ENCODE results near the gene GPATCH8. TPM values are rescaled to one million over a fixed set of nuclear protein-coding genes. Genes with fewer than 3 reads are reported as not detected.
"Not testable (repeated sequence)": the region's sequence is repeated elsewhere in the genome, so short reads cannot be mapped to it uniquely, and the experiment has no call there.

The GPATCH8 gene
- total RNA-seq, 2 experiments from 2014 or later, result 56.8 to 57.6 TPM

DNA sequence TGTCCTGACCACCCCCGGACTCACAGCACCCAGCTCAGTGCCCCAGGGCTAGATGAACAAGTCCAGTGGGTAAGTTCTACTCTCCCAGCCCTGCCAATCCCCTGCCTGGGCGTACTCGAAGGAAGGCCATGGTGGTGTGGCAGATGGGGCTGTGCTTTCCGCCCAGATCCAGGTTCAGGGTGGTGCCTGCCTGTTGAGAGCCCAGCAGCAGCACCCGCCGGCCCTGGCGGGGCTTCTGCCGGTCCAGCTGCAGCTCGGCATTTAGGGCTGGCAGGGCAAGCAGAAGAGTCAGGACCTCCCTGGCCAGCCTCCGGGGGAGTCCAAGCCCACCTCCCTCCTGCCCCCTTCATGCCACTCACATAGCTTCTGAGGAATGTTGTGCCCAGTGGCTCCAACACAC is 123.3 kb downstream of the GPATCH8 start:
- POLR2A ChIA-PET, result no interaction called here
- Mint-ChIP-seq H3K27ac (no peak overlapping the region), H3K4me3 (no peak overlapping the region), H3K9me3 (no peaks in the 10 kb centered on the region), H3K27me3 (peaks cover 14% of the 10 kb centered on the region), H3K36me3 (no peaks in the 10 kb centered on the region), H3K4me1 (peaks cover 3% of the 10 kb centered on the region)
- no peak for ATAC-seq (ENCODE audit: low read depth)
- DNase-seq, result no peak

DNA sequence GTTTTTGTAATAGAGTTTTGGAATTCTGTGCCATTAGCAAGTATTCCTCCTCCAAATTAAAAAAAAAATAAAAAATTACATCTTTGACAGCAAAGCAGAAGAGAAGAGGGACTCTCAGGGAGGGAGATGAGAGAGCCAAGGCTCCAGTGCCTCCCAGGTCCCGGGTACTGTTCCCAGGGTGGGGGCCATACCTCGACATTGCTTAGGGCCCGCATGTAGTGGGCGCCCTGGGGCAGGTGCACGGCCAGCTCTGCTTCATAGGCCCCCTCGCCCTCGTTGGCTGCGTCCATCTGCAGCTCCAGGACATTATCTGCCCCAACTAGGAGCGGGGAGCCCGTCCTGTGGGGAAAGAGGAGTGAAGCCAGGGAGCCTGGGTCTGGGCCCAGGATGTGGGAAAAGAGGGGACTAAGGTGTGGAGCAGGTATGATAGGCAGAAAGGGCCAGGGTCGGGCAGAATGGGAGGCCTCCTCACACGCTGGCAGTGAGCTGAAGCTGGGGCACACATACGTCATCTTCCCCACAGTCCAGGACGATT is 125.0 kb downstream of the GPATCH8 start:
- H3K4me1 Mint-ChIP-seq, result no peaks in the 10 kb centered on the region
- no peaks in the 10 kb centered on the region for H3K36me3 Mint-ChIP-seq
- H3K27me3 Mint-ChIP-seq, result peaks cover 6% of the 10 kb centered on the region
- no peak overlapping the region for H3K27ac Mint-ChIP-seq
- no peaks in the 10 kb centered on the region for H3K9me3 Mint-ChIP-seq
- no peak for DNase-seq
- H3K4me3 Mint-ChIP-seq, result no peak overlapping the region
- ATAC-seq (ENCODE audit: low read depth), result no peak
- POLR2A ChIA-PET, result no interaction called here

DNA sequence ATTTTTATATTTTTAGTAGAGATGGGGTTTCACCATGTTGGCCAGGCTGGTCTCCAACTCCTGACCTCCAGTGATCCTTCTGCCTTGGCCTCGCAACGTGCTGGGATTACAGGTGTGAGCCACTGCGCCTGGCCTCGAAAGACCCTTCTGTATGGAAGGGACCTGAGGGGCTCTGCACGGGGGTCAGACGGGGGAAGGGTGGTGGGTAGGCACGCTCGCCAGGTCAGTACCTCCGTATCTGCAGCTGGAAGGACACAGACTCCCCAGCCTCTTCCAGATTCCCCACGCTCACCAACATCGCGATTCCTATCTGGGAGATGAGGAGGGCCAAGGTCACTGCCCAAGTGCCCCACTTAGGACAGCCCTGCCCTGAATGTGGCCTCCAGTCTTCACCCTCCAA is 126.4 kb downstream of the GPATCH8 start:
- Mint-ChIP-seq H3K27ac (no peak overlapping the region), H3K4me1 (no peaks in the 10 kb centered on the region), H3K4me3 (no peak overlapping the region), H3K36me3 (no peaks in the 10 kb centered on the region), H3K9me3 (no peaks in the 10 kb centered on the region), H3K27me3 (peaks cover 6% of the 10 kb centered on the region)
- ATAC-seq (ENCODE audit: low read depth), result no peak
- POLR2A ChIA-PET, result no interaction called here
- DNase-seq, result no peak

DNA sequence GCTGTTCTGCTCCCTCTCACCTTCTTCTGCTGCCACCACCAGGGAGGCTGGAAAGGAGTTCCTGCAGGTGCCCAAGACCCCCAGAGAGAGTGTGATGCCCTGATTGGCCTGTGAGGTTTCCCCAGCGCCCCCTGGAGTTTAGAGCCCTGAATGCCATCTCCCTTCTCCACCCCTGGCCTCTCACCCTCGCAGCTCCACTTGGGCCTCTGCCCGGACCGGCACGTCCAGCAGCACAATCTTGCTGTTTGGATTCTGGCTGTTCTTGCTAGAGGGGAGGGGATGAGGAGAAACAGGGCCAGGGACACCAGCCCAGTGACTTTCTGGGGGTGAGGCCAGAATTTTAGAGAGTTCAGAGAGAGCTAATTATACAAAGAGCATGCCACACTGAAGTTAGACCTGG is 127.1 kb downstream of the GPATCH8 start:
- POLR2A ChIA-PET, result no interaction called here
- DNase-seq, result no peak
- no peaks in the 10 kb centered on the region for H3K9me3 Mint-ChIP-seq

DNA sequence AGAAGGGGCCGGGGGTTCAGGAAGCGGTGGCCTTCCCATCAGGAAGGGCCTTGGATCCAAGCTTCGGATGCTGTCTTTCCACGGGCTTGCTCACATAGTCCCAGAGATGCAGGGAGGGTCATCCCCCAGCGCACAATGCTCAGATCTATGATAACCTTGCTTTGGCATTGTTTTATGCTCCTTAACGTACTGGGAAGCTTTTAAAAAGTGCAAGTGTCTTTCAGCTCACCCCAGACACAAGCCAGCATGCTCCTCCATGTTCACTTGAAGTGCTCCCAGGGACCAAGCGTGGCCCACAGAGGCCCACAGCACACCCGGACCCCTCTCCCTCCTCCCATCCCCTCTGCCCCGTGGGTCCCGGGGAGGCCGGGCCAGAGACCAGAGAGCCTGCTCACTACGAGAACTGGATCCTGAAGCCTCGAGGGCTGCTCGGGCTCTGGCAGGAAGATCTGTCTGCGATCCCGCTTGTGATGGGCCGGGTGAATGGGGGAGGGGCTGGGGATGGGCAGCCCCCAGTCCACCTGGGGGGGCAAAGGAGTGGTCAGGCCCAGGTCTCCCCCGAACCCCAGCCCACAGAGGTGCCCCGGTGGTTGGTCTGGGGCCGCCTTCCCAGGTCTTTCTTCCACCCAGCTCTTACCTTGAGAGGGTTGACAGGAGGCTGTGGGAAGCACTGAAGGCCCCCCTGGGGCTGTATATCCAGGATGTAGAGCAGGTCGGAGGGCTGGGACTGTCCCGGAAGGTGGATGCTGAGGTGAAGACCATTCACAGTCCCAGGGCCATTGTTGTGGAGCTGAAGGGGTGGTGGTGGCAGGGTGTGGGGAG is 127.8 kb downstream of the GPATCH8 start:
- peak overlapping the region; percentile 16 for H3K4me3 Mint-ChIP-seq
- no peak overlapping the region for H3K27ac Mint-ChIP-seq
- no peaks in the 10 kb centered on the region for H3K4me1 Mint-ChIP-seq
- no peaks in the 10 kb centered on the region for H3K36me3 Mint-ChIP-seq
- no peak for ATAC-seq (ENCODE audit: low read depth)
- POLR2A ChIA-PET, result no interaction called here
- no peaks in the 10 kb centered on the region for H3K9me3 Mint-ChIP-seq
- no peak for DNase-seq
- peaks cover 11% of the 10 kb centered on the region for H3K27me3 Mint-ChIP-seq

More for the DNA sequence above, 127.1 kb downstream of the GPATCH8 start:
- Mint-ChIP-seq H3K4me3 (no peak overlapping the region), H3K36me3 (no peaks in the 10 kb centered on the region), H3K27me3 (peaks cover 6% of the 10 kb centered on the region), H3K27ac (no peak overlapping the region), H3K4me1 (no peaks in the 10 kb centered on the region)
- peak; percentile 28 for ATAC-seq (ENCODE audit: low read depth)

DNA sequence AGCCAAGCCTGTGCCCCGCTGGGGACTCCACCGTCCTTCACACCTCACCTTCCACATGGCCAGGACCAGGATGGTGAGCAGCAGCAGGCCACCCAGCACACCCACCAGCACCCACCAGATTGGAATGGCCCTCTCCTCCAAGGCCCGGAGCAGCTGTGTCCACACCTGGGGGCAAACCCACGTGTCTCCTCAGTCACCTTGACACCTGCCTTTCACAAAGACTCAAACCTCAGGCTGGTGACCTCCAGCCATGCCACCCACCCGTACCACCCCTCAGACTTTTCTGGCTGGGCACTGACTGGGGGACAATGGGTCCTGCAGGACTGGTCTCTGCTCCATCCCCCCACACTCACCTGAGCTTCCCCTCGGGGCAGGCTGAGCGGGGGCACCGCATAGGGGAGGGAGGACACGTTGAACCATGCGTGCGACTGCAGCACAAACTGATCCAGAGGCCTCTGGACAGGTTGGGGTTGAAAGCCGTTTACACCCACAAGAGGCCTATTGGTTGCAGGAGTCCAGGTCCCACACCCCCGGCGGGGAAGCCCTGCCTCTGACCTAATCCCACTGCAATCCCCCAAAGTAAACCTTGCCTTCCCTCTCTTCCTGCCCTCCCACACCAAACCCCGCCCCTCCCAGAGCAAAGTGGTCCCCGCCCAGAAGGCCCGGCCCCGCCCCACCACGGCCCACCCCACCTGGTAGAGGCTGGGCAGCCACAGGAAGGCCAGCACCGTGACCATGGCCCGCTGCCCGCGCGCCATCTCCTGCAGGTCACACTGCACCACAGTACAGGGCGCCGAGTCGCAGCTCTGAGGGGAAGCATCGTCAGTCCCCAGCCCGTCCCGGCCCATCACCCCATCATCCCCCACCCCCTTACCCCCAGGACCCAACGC is 128.7 kb downstream of the GPATCH8 start:
- peak; percentile 15 for ATAC-seq (ENCODE audit: low read depth)
- no peak for DNase-seq

DNA sequence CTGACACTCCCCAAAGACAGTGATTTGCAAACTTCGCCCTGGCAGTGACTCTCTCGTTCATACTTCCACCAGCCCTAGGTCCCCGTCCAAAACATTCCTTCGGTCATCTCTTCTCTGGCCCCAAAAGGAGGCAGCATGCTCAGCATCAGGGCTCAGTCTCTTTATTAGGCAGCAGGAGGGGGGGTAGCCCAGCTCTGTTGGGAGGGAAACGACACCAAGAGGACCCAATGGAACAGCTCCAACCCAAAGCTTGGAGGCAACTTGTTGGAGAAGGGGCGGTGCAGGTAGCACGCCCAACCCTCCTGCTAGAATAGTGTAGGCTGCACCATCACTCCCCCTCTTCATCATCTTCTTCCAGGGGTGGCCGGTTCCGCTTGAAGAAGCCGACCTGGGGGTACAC is 131.2 kb downstream of the GPATCH8 start:
- Mint-ChIP-seq H3K27ac (no peak overlapping the region), H3K36me3 (no peaks in the 10 kb centered on the region), H3K9me3 (no peaks in the 10 kb centered on the region), H3K27me3 (peaks cover 20% of the 10 kb centered on the region), H3K4me1 (peaks cover 2% of the 10 kb centered on the region), H3K4me3 (no peak overlapping the region)
- DNase-seq (no peak), ATAC-seq (ENCODE audit: low read depth) (no peak)
- POLR2A ChIA-PET, result interaction anchor here (1.6 kb wide), 1 partner anchor 13 kb away, joined by 4 read pairs; no protein-coding TSS in a partner anchor

More for the DNA sequence above, 128.7 kb downstream of the GPATCH8 start:
- peak overlapping the region; percentile 16 for H3K4me3 Mint-ChIP-seq
- H3K9me3 Mint-ChIP-seq, result no peaks in the 10 kb centered on the region
- POLR2A ChIA-PET, result no interaction called here
- no peak overlapping the region for H3K27ac Mint-ChIP-seq
- H3K4me1 Mint-ChIP-seq, result peaks cover 2% of the 10 kb centered on the region
- H3K27me3 Mint-ChIP-seq, result peaks cover 16% of the 10 kb centered on the region
- H3K36me3 Mint-ChIP-seq, result no peaks in the 10 kb centered on the region

DNA sequence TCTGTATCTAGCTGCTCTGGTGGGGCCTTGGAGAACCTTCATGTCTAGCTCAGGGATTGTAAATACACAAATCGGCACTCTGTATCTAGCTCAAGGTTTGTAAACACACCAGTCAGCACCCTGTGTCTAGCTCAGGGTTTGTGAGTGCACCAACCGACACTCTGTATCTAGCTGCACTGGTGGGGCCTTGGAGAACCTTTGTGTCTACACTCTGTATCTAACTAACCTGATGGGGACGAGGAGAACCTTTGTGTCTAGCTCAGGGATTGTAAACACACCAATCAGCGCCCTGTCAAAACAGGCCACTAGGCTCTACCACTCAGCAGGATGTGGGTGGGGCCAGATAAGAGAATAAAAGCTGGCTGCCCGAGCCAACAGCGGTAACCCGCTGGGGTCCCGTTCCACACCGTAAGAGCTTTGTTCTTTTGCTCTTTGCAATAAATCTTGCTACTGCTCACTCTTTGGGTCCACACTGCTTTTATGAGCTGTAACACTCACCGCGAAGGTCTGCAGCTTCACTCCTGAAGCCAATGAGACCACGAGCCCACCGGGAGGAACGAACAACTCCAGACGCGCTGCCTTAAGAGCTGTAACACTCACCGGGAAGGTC is 133.7 kb downstream of the GPATCH8 start:
- peaks cover 42% of the 10 kb centered on the region for H3K27me3 Mint-ChIP-seq
- peak overlapping the region; percentile 30 for H3K27ac Mint-ChIP-seq
- POLR2A ChIA-PET; H3K9me3 Mint-ChIP-seq; H3K36me3 Mint-ChIP-seq; H3K4me1 Mint-ChIP-seq; ATAC-seq (ENCODE audit: low read depth): not testable (repeated sequence)
- peak; percentile 40 for DNase-seq
- H3K4me3 Mint-ChIP-seq, result peak overlapping the region; percentile 18

DNA sequence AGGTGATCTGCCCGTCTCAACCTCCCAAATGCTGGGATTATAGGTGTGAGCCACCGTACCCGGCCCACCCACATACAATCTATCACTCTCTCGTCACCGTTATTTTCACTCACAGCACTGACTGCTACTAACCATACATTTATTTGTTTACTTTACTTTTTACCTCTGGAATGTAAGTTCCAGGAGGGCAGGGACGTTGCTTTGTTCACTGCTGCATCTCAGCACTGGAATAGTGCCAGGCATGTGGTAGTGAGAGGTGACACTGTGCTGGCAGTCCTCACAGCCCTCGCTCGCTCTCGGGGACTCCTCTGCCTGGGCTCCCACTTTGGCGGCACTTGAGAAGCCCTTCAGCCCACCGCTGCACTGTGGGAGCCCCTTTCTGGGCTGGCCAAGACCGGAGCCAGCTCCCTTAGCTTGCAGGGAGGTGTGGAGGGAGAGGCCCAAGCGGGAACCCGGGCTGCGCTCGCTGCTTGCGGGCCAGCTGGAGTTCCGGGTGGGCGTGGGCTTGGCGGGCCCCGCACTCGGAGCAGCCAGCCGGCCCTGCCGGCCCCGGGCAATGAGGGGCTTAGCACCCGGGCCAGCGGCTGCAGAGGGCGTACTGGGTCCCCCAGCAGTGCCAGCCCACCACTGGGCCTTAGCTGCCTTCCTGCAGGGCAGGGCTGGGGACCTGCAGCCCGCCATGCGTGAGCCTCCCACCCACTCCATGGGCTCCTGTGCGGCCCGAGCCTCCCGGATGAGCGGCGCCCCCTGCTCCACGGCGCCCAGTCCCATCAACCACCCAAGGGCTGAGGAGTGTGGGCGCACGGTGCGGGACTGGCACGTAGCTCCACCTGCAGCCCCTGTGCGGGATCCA is 134.6 kb downstream of the GPATCH8 start:
- H3K9me3 Mint-ChIP-seq; POLR2A ChIA-PET; ATAC-seq (ENCODE audit: low read depth); H3K27ac Mint-ChIP-seq; H3K36me3 Mint-ChIP-seq; H3K4me3 Mint-ChIP-seq; H3K4me1 Mint-ChIP-seq; DNase-seq: not testable (repeated sequence)
- H3K27me3 Mint-ChIP-seq, result peaks cover 47% of the 10 kb centered on the region

DNA sequence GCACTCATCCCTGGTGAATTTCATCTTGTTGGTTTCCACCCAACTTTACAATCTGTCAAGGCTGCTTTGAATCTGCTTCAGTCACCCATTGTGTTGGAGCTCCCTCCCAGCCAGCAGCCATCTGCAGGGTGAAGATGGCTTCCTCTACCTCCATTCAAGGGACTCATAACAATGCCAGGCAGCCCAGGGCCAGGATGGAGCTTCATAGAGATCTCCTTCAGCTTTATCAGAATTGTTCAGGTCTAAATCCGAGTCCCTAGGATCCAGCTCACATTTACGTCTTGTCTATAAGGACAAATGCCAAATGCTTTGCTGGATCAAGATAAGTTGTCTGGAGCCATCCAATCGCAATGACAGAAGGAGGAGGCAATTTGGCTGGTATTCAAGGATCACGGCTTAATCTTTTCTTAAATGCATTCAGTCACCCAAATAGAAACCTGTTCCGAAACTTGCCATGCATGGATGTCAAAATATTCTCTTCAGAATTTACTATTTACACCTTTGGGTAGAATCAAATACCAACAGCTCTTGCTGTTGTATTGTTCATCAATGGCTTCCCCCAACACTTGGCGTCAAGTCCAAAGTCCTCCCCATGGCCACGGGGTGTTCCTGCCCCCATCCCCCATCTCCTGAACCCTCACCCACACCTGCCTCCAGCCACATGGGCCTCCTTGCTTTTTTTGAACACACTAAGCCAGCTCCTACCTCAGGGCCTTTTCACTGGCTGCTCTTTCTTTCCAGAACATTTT is 135.8 kb downstream of the GPATCH8 start:
- ATAC-seq (ENCODE audit: low read depth) (no peak), DNase-seq (no peak)
- peaks cover 5% of the 10 kb centered on the region for H3K4me1 Mint-ChIP-seq
- peaks cover 49% of the 10 kb centered on the region for H3K27me3 Mint-ChIP-seq
- H3K27ac Mint-ChIP-seq, result no peak overlapping the region
- POLR2A ChIA-PET, result no interaction called here
- no peaks in the 10 kb centered on the region for H3K36me3 Mint-ChIP-seq
- no peaks in the 10 kb centered on the region for H3K9me3 Mint-ChIP-seq
- H3K4me3 Mint-ChIP-seq, result no peak overlapping the region

DNA sequence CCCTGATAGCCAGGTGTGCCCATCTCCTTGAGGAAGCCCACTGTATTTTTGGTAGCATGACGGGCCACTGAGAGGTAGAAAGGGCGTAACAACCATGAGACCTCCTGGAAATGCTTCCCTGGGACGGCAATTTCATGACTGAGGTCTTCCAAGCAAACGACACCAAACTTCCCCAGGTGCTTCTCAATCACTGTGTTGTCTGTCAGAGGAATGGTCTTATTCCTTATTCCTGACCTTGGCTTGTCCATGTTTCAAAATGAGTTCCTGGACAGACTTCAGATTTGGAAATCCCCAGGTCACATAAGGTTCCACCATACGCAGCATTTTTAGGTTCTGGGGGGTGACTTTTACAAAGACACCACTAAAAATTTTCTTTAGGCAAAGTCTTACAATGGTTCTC is 138.2 kb downstream of the GPATCH8 start:
- H3K36me3 Mint-ChIP-seq; DNase-seq; POLR2A ChIA-PET; H3K4me3 Mint-ChIP-seq; H3K9me3 Mint-ChIP-seq; H3K27ac Mint-ChIP-seq; H3K4me1 Mint-ChIP-seq; ATAC-seq (ENCODE audit: low read depth): not testable (repeated sequence)
- peaks cover 40% of the 10 kb centered on the region for H3K27me3 Mint-ChIP-seq

DNA sequence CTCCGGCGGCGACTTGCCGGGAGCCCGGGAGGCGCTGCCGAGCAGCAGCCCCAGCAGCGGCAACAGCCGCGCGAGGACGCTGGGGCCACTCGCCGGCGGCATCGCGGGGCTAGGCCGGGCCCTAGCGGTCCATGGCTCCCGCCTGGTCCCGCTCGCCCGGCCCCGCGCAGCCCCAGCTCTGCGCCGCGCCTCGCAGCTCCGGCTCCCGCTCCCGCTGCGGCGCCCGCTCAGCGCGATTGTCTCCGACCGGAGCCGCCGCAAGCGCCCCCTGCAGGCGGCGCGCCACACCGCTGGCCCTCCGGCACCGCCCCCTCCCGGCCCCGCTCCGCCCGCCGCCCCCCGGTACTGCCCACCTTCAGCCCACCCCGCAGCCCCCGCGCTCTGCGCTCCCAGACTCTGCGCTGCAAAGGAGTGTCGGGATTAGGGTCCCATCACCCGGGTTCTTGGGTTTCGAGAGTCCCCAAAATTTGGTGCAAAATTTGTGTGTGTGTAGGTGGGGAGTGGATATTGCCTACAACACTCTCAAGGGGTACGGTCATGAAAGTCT is 139.5 kb downstream of the GPATCH8 start, which contains the start of gene FAM171A2:
TSS of gene FAM171A2 (minus strand) at position 241 of the 547 bp plus-strand sequence. CDS start at position 102, 139 bp downstream.
- peaks cover 3% of the 10 kb centered on the region for H3K4me1 Mint-ChIP-seq
- ATAC-seq (ENCODE audit: low read depth), result peak; percentile 90
- no peaks in the 10 kb centered on the region for H3K36me3 Mint-ChIP-seq
- peak; percentile 88 for DNase-seq
- H3K27ac Mint-ChIP-seq, result no peak within 1 kb of the TSS
- H3K4me3 Mint-ChIP-seq, result peak within 1 kb of the TSS; percentile 77
- POLR2A ChIA-PET, result interaction anchor here (0.6 kb wide), 1 partner anchor 139 kb away, joined by 4 read pairs; no protein-coding TSS in a partner anchor
- H3K27me3 Mint-ChIP-seq, result peaks cover 38% of the 10 kb centered on the region
- H3K9me3 Mint-ChIP-seq, result no peaks in the 10 kb centered on the region
